Nucleus accumbens (tissue), 56 donors: ENCODE measurements around the gene PSMC3.
A peak's percentile ranks its signal among the peaks of the same experiment; 100 is the strongest.

Source experiments
- DNase-seq, 56 donors: peaks; one replicate each; lab custom pipeline; 2025; lab: John Stamatoyannopoulos, UW

PSMC3 gene

GRCh38 chr11:47415091-47415854, 11.0 kb downstream of the PSMC3 start:
- no peak for DNase-seq

- no peak for DNase-seq
Observed at GRCh38 chr11:47414685-47415070, 11.6 kb downstream of the PSMC3 start.

GRCh38 chr11:47413908-47414684, 12.1 kb downstream of the PSMC3 start:
- DNase-seq: no peak

- no peak for DNase-seq
Observed at GRCh38 chr11:47413351-47413750, 12.9 kb downstream of the PSMC3 start.

GRCh38 chr11:47411884-47412746, 14.1 kb downstream of the PSMC3 start:
- DNase-seq: peak in 23 of 56 donors; percentile 18 to 72 (median 37)

GRCh38 chr11:47410370-47411264, 15.6 kb downstream of the PSMC3 start:
- DNase-seq: no peak

- DNase-seq: no peak
Observed at GRCh38 chr11:47409440-47410369, 16.5 kb downstream of the PSMC3 start.

GRCh38 chr11:47408598-47409439, 17.4 kb downstream of the PSMC3 start:
- peak in 6 of 56 donors; percentile 53 to 67 (median 60) for DNase-seq

GRCh38 chr11:47407746-47408590, 18.3 kb downstream of the PSMC3 start, which contains the start of gene SLC39A13:
SLC39A13 (plus strand) TSS chr11:47408590; CDS start chr11:47410095, 1,505 bp downstream.
- peak in 55 of 56 donors; percentile 69 to 98 (median 91) for DNase-seq

GRCh38 chr11:47406896-47407745, 19.1 kb downstream of the PSMC3 start:
- peak in 3 of 56 donors; percentile 17 to 38 (median 26) for DNase-seq

GRCh38 chr11:47403571-47403970, 22.7 kb downstream of the PSMC3 start:
- DNase-seq: no peak

GRCh38 chr11:47403135-47403534, 23.1 kb downstream of the PSMC3 start:
- DNase-seq: no peak

GRCh38 chr11:47400768-47401279, 25.4 kb downstream of the PSMC3 start:
- DNase-seq: no peak

- DNase-seq: peak in 2 of 56 donors; percentile 26 to 56
Observed at GRCh38 chr11:47399860-47400767, 26.1 kb downstream of the PSMC3 start.
